Measurements from ENCODE around the gene ZC3H7A.

The ZC3H7A gene

DNA sequence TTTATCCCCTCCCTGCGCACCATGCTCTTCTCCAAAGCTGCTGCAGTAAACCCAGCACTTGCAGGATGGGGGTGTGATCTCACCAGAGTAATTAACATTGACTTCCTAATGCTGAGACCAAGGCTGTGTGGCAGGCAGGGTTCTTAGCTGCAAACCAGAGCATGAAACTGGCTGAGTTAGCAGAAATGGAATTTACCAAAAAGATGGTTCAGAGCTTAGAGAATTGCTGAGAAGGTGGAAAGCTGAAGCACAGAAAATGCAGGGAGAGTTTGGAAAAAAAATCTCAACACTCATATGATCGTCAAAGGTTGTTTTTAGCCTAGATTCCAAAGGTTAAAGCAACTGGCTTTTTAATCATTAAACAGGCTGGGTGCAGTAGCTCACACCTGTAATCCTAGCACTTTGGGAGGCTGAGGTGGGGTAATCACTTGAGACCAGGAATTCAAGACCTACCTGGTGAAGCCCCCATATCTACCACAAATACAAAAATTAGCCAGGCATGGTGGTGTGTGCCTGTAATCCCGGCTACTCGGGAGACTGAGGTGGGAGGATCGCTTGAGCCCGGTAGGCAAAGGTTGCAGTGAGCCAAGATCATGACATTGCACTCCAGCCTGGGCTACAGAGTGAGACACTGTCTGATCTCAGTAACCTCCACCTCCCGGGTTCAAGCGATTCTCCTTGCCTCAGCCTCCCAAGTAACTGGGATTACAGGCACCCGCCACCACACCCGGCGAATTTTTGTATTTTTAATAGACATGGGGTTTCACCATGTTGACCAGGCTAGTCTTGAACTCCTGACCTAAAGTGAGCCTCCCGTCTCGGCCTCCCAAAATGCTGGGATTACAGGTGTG, 48.4 kb downstream of the ZC3H7A start:
- TF ChIP-seq, protein P1, sequence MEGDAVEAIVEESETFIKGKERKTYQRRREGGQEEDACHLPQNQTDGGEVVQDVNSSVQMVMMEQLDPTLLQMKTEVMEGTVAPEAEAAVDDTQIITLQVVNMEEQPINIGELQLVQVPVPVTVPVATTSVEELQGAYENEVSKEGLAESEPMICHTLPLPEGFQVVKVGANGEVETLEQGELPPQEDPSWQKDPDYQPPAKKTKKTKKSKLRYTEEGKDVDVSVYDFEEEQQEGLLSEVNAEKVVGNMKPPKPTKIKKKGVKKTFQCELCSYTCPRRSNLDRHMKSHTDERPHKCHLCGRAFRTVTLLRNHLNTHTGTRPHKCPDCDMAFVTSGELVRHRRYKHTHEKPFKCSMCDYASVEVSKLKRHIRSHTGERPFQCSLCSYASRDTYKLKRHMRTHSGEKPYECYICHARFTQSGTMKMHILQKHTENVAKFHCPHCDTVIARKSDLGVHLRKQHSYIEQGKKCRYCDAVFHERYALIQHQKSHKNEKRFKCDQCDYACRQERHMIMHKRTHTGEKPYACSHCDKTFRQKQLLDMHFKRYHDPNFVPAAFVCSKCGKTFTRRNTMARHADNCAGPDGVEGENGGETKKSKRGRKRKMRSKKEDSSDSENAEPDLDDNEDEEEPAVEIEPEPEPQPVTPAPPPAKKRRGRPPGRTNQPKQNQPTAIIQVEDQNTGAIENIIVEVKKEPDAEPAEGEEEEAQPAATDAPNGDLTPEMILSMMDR (IDR thresholded peaks at IDR 0.05): no peak

DNA sequence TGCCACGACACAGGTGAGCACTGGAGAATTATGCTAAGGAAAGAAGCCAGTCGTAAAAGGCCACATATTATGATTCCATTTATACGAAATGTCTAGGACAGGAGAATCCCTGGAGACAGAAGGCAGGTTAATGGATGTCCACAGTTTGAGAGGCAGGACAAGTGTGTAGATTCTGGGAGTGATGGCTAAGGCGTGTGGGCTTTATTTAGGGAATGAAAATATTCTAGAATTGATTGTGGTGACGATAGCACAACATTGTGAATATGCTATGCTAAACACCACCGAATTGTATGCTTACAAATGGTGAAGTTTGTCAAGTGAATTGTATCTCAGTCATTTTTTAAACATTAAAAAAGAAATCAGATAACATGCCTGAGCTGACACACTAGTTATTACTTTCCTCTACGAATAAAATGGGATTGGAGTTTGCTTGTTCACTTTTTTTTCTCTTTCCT, 49.1 kb downstream of the ZC3H7A start:
- TF ChIP-seq, protein P1 (IDR thresholded peaks at IDR 0.05): no peak

DNA sequence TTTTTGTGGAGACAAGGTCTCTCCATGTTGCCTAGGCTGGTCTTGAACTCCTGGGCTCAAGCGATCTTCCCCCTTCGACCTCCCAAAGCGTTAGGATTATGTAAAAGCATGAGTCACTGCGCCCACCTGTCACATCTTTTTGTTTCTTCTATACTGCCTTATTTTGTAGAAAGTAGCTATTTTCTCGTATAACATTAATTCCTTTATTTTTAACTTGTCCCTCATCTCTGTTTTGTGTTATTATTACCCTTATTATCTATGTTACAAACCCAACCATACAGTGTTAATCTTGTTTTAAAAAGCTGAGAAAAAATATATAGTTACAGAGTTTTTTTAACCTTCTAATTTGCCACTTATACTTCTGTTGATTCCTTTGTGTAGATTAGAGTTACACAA, 53.0 kb downstream of the ZC3H7A start:
- TF ChIP-seq, protein P1 (IDR thresholded peaks at IDR 0.05): no peak

DNA sequence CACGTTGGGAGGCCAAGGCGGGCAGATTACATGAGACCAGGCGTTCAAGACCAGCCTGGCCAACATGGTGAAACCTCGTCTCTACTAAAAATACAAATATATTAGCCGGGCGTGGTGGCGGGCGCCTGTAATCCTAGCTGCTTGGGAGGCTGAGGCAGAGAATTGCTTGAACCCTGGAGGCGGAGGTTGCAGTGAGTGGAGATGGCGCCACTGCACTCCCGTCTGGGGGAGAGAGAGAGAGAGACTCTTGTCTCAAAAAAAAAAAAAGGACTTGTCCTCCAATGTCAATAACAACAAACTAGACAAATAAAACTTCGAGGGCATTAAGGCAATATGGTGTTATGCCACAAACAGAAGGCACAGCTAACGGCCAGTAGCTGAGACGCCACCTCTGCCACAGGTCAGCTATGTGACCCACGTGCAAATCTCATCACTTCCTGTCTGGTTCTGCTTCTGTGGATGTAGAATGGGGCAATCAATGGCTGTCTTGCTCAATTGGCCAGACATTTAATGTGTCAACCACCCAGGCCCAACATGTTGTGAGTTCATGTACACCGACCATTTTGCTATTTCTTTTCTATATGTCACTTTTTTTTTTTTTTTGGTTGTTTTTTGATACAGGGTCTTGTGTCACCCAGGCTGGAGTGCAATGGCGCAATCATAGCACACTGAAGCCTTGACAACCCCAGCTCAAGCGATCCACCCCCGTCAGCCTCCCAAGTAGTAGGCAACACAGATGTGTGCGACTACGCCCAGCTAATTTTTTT, 53.6 kb downstream of the ZC3H7A start:
- TF ChIP-seq, protein P1 (IDR thresholded peaks at IDR 0.05): no peak

DNA sequence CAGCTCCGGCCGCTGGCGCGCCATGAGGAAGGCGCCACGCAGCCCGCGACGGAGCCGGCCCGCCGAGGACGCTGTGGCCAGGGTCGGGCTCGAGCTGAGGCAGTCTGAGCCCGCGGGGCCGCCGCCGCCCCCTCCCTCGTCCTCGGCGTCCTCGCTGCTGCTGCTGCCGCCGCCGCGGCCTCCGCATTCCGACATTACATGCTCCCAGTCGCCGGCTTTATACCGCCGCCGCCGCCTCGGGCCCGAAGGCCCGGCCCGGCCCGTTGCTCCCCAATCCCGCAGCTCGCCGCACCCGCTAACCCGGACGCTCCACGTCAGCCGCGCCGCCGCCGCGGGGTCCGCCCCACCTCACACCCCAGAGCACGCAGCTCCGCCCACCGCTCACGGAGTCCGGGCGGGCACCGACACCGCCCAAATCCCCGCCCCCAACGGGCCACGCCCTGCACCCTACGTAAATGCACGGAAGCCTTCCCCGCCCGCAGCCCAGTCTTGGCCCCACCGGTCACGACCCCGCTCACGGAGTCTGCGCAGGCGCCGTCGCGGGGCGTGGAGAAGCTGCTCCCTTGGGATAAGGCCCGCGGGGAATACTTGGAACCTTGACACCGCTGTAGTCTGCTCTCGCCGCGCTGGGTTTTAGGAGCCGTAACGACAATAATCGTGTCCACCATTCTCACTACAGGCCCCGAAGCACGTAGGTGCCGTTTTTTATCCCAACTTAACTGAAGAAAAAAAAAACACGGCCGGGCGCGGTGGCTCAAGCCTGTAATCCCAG, 54.3 kb downstream of the ZC3H7A start, which contains the start of gene TXNDC11:
TXNDC11 (minus strand) TSS at position 322 of the 772 bp plus-strand sequence; CDS start at position 195, 127 bp downstream.
- TF ChIP-seq, protein P1 (IDR thresholded peaks at IDR 0.05): no peak

DNA sequence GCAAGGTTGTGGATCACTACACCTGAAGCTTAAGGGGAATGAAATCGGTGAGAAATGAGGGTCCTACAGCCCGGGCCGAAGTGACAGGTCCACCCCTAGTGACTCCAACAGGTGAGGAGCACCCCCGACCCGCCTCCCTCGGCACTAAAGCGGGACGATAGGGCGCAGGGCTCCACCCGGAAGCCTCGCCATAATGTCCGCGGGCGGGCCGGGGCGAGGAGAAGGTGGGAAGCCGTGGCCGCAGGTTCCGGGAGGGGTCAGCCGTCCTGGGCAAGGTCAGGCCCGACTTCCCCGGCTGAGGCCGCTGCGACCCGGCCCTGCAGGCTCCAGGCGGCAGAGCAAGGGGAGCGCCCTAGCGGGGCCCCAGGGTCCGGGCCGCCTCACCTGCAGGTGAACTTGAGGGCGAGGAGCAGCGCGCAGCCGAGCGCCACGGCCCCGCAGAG, 54.9 kb downstream of the ZC3H7A start:
- TF ChIP-seq, protein P1 (IDR thresholded peaks at IDR 0.05): no peak

DNA sequence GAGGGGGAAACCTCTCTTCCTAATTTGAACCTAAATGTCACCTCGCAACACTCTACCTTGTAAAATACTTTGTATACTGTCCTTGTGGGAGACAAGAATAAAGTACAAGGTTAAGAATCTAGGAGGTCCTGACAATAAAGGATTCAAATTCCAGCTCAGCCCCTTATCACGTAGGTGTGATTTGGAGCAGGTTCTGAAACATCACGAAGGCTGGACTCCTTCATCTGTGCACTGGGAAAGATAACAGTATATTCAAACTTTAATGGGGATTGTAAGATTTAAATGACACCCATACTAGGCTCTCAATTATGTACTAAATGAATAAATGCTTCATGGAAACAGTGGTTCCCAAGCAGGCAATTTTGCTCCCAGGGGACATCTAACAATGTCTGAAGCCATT, 56.5 kb downstream of the ZC3H7A start:
- TF ChIP-seq, protein P1 (IDR thresholded peaks at IDR 0.05): no peak
